LHCN-M2 (cell line): ENCODE data around the gene SCD5. TPM values are rescaled to one million over a fixed set of nuclear protein-coding genes. Genes with fewer than 3 reads are reported as not detected.

Experiments used
- DNase-seq: peaks from one replicate; pipeline ENCODE4 v3.0.0-alpha.2; 2012; ENCODE audit warnings: low read depth
- total RNA-seq: library from RNA; depleted of rRNA; stranded (reverse); fragments of >200 nt; gene quantifications from 2 replicates; pipeline ENCODE4 v1.2.3, GENCODE V29; 2014

Gene SCD5
- total RNA-seq, 1 experiment from 2014 or later: 31.3 TPM

GRCh38 chr4:82733636-82734035 is 65.0 kb downstream of the SCD5 start:
- peak; percentile 72 for DNase-seq

DNA sequence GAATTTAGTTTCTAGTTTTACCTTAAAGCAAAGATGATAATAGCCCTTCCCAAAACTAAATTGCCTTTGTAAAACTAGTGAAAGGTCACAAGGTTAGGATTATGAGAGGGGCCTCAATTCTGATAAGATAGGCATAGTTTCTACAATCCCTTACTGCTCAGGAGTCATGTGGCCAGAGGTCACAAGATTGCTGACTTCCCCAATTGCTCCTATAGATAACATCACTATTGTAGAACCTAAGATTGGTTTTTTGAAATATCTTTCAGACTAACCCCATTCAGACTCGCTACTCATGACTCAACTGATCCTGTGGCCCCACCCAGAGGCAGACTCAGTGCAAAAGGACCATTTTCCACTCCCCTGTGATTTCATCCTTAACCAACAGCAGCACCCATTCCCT is 70.3 kb downstream of the SCD5 start:
- DNase-seq: no peak

DNA sequence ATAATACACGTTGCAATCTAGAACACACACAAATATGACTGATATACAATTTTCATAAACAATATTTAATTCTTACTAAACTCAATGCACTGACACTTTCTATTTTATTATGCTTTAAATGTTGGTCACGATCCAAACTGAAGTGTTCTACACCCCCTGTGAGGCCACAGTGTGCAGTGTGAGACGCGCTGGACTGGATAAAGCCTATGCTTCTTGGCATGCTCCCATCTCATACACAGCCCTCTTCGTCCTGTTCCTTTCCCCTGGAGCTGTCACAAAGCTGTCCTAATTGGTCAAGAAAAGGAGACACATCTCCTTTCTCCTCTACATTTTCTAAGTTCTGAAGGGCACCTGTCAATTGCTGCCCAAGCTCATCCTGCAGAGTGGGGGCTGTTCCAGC is 72.0 kb downstream of the SCD5 start:
- DNase-seq: no peak

GRCh38 chr4:82721819-82722423 is 76.7 kb downstream of the SCD5 start:
- no peak for DNase-seq

- DNase-seq: no peak
These were observed 80.2 kb downstream of the SCD5 start for GRCh38 chr4:82718162-82718940.

- peak; percentile 57 for DNase-seq
These were observed 82.6 kb downstream of the SCD5 start for GRCh38 chr4:82715731-82716617.

GRCh38 chr4:82713856-82714255 is 84.7 kb downstream of the SCD5 start:
- DNase-seq: no peak

DNA sequence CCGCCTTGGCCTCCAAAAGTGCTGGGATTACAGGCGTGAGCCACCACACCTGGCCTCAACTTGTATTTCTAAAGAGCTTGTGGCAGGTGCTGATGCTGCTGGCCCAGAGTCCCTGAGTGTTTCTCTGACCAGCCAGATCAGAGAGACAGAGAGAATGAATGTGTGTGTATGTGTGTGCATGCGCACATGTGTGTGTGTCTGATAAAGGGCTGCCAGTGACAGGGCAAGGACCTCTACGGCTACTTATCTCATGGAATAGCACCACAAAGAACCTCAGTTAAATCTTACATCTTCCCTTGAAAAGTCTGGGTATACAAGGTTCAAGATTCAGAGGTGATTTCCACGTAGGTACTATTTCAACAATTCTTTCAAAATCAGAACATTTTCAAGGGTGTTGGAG is 86.0 kb downstream of the SCD5 start:
- DNase-seq: no peak

DNA sequence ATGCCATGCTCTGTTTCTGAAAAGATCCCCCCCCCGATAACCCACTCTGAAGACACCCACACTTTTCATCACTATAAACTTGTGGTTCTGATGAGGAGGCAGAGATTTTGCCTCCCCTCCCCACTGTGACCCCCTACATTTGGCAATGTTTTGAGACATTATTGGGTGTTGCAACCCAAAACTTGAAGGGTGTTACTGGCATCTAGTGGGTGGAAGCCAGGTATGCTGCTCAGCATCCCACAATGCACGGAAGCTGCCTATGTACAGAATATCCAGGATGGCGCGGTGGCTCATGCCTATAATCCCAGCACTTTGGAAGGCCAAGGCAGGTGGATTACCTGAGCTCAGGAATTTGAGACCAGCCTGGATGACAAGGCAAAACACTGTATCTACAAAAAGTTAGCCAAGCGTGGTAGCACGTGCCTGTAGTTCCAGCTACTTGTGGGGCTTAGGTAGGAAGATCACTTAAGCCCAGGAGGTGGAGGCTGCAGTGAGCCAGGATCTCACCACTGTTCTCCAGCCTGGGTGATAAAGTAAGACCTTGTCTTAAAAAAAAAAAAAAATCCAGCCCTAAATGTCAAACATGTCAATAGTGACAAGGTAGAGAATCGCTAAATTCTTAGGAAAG is 87.3 kb downstream of the SCD5 start:
- no peak for DNase-seq

- DNase-seq: no peak
These were observed 88.2 kb downstream of the SCD5 start for GRCh38 chr4:82710197-82710929.

DNA sequence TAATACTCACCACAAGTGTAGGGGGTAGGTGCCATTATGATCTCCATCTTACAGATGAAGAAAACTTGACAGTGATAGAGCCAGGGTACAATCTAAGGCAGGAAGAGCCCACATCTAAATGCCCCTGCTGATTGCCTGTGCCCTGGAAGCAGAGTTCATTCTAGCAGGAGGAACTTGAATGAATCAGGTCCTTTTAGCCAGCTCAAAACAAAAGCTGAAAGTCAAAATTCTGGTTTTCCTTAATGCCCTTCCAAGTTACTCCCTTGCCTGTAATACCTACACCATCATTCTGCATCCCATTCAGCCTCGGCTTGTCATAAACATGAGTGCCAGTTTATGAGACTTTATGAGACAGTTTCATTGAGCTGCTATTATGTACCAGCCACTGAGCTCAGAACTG is 89.6 kb downstream of the SCD5 start:
- no peak for DNase-seq

GRCh38 chr4:82706349-82707000 is 92.1 kb downstream of the SCD5 start:
- peak; percentile 15 for DNase-seq

DNA sequence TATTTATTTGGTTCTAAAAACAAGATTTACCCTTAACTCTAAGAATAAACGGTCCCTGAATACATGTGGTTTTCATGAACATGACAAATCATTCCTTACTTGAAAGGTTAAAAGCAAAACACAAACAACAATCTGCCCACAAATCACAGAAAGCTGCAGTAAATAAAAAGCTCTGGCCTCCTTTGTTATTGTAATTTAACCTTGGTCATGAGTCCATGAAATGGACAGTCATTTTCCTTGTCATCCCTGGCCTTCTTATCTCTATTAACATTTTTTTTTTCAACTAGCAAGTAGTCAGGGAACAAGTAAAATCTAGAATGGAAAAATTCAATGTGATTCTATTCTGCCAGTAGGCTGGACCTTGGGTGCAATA is 92.7 kb downstream of the SCD5 start:
- peak; percentile 74 for DNase-seq

GRCh38 chr4:82705169-82705927 is 93.2 kb downstream of the SCD5 start:
- no peak for DNase-seq

GRCh38 chr4:82704156-82704555 is 94.4 kb downstream of the SCD5 start:
- DNase-seq: peak; percentile 61

GRCh38 chr4:82698412-82698811 is 100.2 kb downstream of the SCD5 start:
- DNase-seq: no peak

DNA sequence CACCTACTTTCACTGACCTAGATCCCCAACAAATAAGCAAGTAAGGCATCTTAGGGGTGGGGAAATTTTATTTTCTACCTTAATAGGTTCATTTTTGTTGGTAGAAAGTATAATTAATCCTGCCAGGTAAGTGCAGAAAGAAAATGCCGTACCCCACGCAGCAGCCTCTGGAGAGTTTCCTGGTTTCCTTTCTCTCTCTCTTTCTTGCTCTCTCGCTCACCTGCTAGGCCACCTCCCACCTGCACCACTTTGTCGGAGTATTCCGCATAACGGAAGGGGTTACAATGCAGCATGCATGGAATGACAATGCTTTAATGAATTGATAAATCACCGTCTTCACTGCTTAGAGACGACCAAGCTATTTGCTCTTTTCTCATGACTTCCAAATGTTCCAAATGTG is 101.0 kb downstream of the SCD5 start:
- no peak for DNase-seq

DNA sequence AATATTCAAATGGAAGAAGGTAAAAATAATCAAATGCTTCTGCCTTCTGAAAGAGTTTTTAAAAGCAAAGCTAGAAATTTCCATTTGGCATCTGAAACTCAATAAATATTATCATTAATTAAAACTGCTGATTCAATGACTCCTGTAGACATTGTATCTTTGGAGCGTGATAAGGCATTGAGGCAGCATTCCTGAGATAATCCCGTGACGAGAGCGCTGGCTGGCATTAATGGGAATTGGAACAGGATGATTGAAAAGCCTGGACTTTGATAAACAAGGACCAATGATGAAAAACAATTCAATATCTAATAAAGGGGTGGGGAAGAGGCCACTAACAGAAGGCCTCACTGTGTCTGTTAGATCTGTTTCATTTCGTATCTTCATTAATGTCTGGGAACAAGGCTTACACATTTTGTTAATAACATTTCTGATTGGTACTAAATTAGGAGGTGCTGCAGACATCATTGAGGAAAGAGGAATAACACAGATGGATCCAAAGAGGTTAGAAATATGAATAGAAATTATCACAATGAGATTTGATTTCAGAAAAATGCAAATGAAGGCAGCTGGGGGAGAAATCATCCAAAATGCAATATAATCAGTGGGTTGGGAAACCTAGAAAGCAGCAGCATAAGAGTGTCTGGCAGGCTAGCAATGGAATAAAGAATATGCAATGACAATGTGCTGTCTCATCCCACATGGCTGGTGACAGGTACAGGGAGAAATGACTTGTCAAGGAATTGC is 102.3 kb downstream of the SCD5 start:
- DNase-seq: no peak

- no peak for DNase-seq
These were observed 103.7 kb downstream of the SCD5 start for GRCh38 chr4:82694892-82695291.
